ENCODE data around the gene C6orf163.

DNA sequence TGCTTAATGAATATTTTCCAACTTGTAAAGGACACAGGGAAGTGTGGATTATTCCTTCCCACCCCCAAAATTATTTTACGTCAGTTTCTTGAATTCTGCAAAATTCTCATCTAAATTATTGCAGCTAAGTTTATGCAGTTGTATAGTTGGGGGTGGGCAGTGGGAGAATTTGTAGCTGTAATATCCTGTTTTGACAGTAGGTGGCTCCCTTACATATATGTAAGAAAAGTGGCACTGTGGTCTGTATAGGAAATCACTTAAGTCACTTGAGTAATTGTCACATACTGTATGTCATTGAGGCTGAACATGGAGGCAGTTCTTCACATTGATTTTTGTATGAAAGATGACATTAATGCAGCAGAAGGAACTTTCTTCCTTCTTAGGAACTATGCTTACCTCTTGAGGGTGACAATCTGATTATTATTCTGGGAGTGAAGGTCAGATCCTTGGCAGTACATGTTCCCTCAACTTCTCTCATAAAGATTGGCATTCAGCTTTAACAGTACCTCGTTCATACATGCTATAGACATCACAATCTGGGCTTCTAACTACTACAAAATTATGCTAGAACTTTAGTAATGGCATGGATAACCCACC, 48.5 kb downstream of the C6orf163 start:
- TF ChIP-seq, protein P1, sequence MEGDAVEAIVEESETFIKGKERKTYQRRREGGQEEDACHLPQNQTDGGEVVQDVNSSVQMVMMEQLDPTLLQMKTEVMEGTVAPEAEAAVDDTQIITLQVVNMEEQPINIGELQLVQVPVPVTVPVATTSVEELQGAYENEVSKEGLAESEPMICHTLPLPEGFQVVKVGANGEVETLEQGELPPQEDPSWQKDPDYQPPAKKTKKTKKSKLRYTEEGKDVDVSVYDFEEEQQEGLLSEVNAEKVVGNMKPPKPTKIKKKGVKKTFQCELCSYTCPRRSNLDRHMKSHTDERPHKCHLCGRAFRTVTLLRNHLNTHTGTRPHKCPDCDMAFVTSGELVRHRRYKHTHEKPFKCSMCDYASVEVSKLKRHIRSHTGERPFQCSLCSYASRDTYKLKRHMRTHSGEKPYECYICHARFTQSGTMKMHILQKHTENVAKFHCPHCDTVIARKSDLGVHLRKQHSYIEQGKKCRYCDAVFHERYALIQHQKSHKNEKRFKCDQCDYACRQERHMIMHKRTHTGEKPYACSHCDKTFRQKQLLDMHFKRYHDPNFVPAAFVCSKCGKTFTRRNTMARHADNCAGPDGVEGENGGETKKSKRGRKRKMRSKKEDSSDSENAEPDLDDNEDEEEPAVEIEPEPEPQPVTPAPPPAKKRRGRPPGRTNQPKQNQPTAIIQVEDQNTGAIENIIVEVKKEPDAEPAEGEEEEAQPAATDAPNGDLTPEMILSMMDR (IDR thresholded peaks at IDR 0.05), result peak in 5 of 7 experiments; percentile 61 to 84 (median 72)
- TF ChIP-seq POLR2A (IDR thresholded peaks at IDR 0.05), result no peak
- TF ChIP-seq EP300 (IDR thresholded peaks at IDR 0.05), result no peak
